ENCODE measurements around the gene MBD3L5. TPM values are rescaled to one million over a fixed set of nuclear protein-coding genes. Genes with fewer than 3 reads are reported as not detected.
"Not testable (repeated sequence)": the region's sequence is repeated elsewhere in the genome, so short reads cannot be mapped to it uniquely, and the experiment has no call there.

Gene MBD3L5
- total and polyA plus RNA-seq, 5 donors: not detected

GRCh38 chr19:7052896-7053295 is 22.5 kb downstream of the MBD3L5 start:
- intact Hi-C loops (cut with DNase I); H3K4me1 ChIP-seq (ENCODE audit: control insufficient read depth, insufficient read depth, low read length); H3K9me3 ChIP-seq (ENCODE audit: control insufficient read depth, low read length); H3K4me3 ChIP-seq (ENCODE audit: low read length); H3K27me3 ChIP-seq (ENCODE audit: control insufficient read depth, insufficient read depth); DNase-seq; ATAC-seq; H3K27ac ChIP-seq (ENCODE audit: low read length): not testable (repeated sequence)
- 83% methylated on average over 7 of the region's 7 CpGs for WGBS

GRCh38 chr19:7054635-7055368 is 24.4 kb downstream of the MBD3L5 start:
- ATAC-seq; H3K4me3 ChIP-seq (ENCODE audit: low read length); H3K9me3 ChIP-seq (ENCODE audit: control insufficient read depth, low read length); H3K27me3 ChIP-seq (ENCODE audit: control insufficient read depth, insufficient read depth); H3K4me1 ChIP-seq (ENCODE audit: control insufficient read depth, insufficient read depth, low read length); intact Hi-C loops (cut with DNase I); H3K27ac ChIP-seq (ENCODE audit: low read length); DNase-seq: not testable (repeated sequence)
- 95% methylated on average over 12 of the region's 14 CpGs for WGBS

- 90% methylated on average over 12 of the region's 14 CpGs for WGBS
- H3K9me3 ChIP-seq (ENCODE audit: control insufficient read depth, low read length); H3K4me3 ChIP-seq (ENCODE audit: low read length); DNase-seq; intact Hi-C loops (cut with DNase I); H3K27me3 ChIP-seq (ENCODE audit: control insufficient read depth, insufficient read depth); H3K4me1 ChIP-seq (ENCODE audit: control insufficient read depth, insufficient read depth, low read length); H3K27ac ChIP-seq (ENCODE audit: low read length); ATAC-seq: not testable (repeated sequence)
These were observed 25.3 kb downstream of the MBD3L5 start for GRCh38 chr19:7055679-7056078.

GRCh38 chr19:7056371-7056770 is 26.0 kb downstream of the MBD3L5 start:
- intact Hi-C loops (cut with DNase I); ATAC-seq: not testable (repeated sequence)

GRCh38 chr19:7058576-7058975 is 28.2 kb downstream of the MBD3L5 start, which contains the start of gene MBD3L3:
MBD3L3 (minus strand) TSS chr19:7058676; CDS start chr19:7058605, 71 bp downstream.
- WGBS: no CpG with 5 or more reads among the region's 8 CpGs
- H3K27me3 ChIP-seq (ENCODE audit: control insufficient read depth, insufficient read depth); H3K4me1 ChIP-seq (ENCODE audit: control insufficient read depth, insufficient read depth, low read length); H3K9me3 ChIP-seq (ENCODE audit: control insufficient read depth, low read length); H3K4me3 ChIP-seq (ENCODE audit: low read length); intact Hi-C loops (cut with DNase I); DNase-seq; H3K27ac ChIP-seq (ENCODE audit: low read length); ATAC-seq: not testable (repeated sequence)

More at GRCh38 chr19:7056371-7056770, 26.0 kb downstream of the MBD3L5 start:
- not testable (repeated sequence) for H3K4me3 ChIP-seq (ENCODE audit: low read length); DNase-seq; H3K27ac ChIP-seq (ENCODE audit: low read length); H3K9me3 ChIP-seq (ENCODE audit: control insufficient read depth, low read length); H3K27me3 ChIP-seq (ENCODE audit: control insufficient read depth, insufficient read depth); H3K4me1 ChIP-seq (ENCODE audit: control insufficient read depth, insufficient read depth, low read length)
- WGBS: 81% methylated on average over 8 of the region's 16 CpGs

- ATAC-seq; H3K4me3 ChIP-seq (ENCODE audit: low read length); intact Hi-C loops (cut with DNase I); H3K4me1 ChIP-seq (ENCODE audit: control insufficient read depth, insufficient read depth, low read length); H3K27me3 ChIP-seq (ENCODE audit: control insufficient read depth, insufficient read depth); H3K27ac ChIP-seq (ENCODE audit: low read length); DNase-seq; H3K9me3 ChIP-seq (ENCODE audit: control insufficient read depth, low read length): not testable (repeated sequence)
- 49% methylated on average over 1 of the region's 2 CpGs for WGBS
These were observed 29.6 kb downstream of the MBD3L5 start for GRCh38 chr19:7059977-7060376.

GRCh38 chr19:7063339-7063738 is 33.0 kb downstream of the MBD3L5 start:
- H3K27me3 ChIP-seq (ENCODE audit: control insufficient read depth, insufficient read depth): no peaks in the 10 kb centered on the region
- WGBS: 84% methylated on average over 4 of the region's 4 CpGs
- no peak overlapping the region for H3K27ac ChIP-seq (ENCODE audit: low read length)
- ATAC-seq: no peak
- no peak overlapping the region for H3K4me3 ChIP-seq (ENCODE audit: low read length)
- intact Hi-C loops (cut with DNase I): no loop called here
- no peaks in the 10 kb centered on the region for H3K4me1 ChIP-seq (ENCODE audit: control insufficient read depth, insufficient read depth, low read length)
- no peaks in the 10 kb centered on the region for H3K9me3 ChIP-seq (ENCODE audit: control insufficient read depth, low read length)
- DNase-seq: no peak

- intact Hi-C loops (cut with DNase I): no loop called here
- Histone ChIP-seq H3K9me3 (ENCODE audit: control insufficient read depth, low read length) (no peaks in the 10 kb centered on the region), H3K4me1 (ENCODE audit: control insufficient read depth, insufficient read depth, low read length) (no peaks in the 10 kb centered on the region), H3K27me3 (ENCODE audit: control insufficient read depth, insufficient read depth) (no peaks in the 10 kb centered on the region), H3K4me3 (ENCODE audit: low read length) (no peak overlapping the region), H3K27ac (ENCODE audit: low read length) (no peak overlapping the region)
- DNase-seq: no peak
- WGBS: 91% methylated on average over 9 of the region's 9 CpGs
- ATAC-seq: no peak
These were observed 33.5 kb downstream of the MBD3L5 start for GRCh38 chr19:7063764-7064418.

- H3K4me3 ChIP-seq (ENCODE audit: low read length); H3K27me3 ChIP-seq (ENCODE audit: control insufficient read depth, insufficient read depth); ATAC-seq; H3K4me1 ChIP-seq (ENCODE audit: control insufficient read depth, insufficient read depth, low read length); H3K27ac ChIP-seq (ENCODE audit: low read length); intact Hi-C loops (cut with DNase I); H3K9me3 ChIP-seq (ENCODE audit: control insufficient read depth, low read length): not testable (repeated sequence)
- peak in 1 of 3 donors; percentile 44 for DNase-seq
- 47% methylated on average over 13 of the region's 13 CpGs for WGBS
These were observed 36.7 kb downstream of the MBD3L5 start for GRCh38 chr19:7067122-7067521.

- H3K27ac ChIP-seq (ENCODE audit: low read length): no peak overlapping the region
- ATAC-seq (no peak), DNase-seq (no peak)
- intact Hi-C loops (cut with DNase I): no loop called here
- H3K4me3 ChIP-seq (ENCODE audit: low read length): no peak overlapping the region
- H3K4me1 ChIP-seq (ENCODE audit: control insufficient read depth, insufficient read depth, low read length): peaks cover 3% of the 10 kb centered on the region
- H3K27me3 ChIP-seq (ENCODE audit: control insufficient read depth, insufficient read depth): no peaks in the 10 kb centered on the region
- H3K9me3 ChIP-seq (ENCODE audit: control insufficient read depth, low read length): peaks cover 2% of the 10 kb centered on the region
- 80% methylated on average over 2 of the region's 2 CpGs for WGBS
These were observed 37.3 kb downstream of the MBD3L5 start for GRCh38 chr19:7067716-7068115.

GRCh38 chr19:7068599-7068998 is 38.2 kb downstream of the MBD3L5 start:
- ATAC-seq (no peak), DNase-seq (no peak)
- Histone ChIP-seq H3K9me3 (ENCODE audit: control insufficient read depth, low read length) (peaks cover 2% of the 10 kb centered on the region), H3K4me3 (ENCODE audit: low read length) (no peak overlapping the region), H3K27me3 (ENCODE audit: control insufficient read depth, insufficient read depth) (no peaks in the 10 kb centered on the region), H3K4me1 (ENCODE audit: control insufficient read depth, insufficient read depth, low read length) (peaks cover 3% of the 10 kb centered on the region), H3K27ac (ENCODE audit: low read length) (no peak overlapping the region)
- 88% methylated on average over 6 of the region's 6 CpGs for WGBS
- intact Hi-C loops (cut with DNase I): no loop called here

Measured in right cardiac atrium (tissue), 5 donors.